PFSK-1 (cell line): ENCODE results near the gene ANKS1B.

Experiments
- POLR2AphosphoS5 ChIP-seq: IDR thresholded peaks from 2 replicates; pipeline ENCODE4 v1.6.1; 2012; ENCODE audit warnings: low read depth, mild to moderate bottlenecking, control low read depth, low read length, moderate library complexity
- SIN3A ChIP-seq: IDR thresholded peaks from 2 replicates; pipeline ENCODE4 v1.6.1; 2012; ENCODE audit warnings: mild to moderate bottlenecking, low read length, moderate library complexity, borderline replicate concordance; ENCODE audit not compliant: insufficient read depth
- TAF1 ChIP-seq: IDR thresholded peaks from 2 replicates; pipeline ENCODE4 v1.6.1; 2012; ENCODE audit warnings: low read length, control low read depth, borderline replicate concordance; ENCODE audit not compliant: insufficient read depth
- TF ChIP-seq, protein P1 (sequence below), 2 experiments: IDR thresholded peaks; 2 replicates each; pipeline versions ENCODE4 v1.6.1 to v1.8.0; 2011 to 2012; ENCODE audit warnings: low read depth in 2 of 2, low read length in 2 of 2, control low read depth in 1 of 2, inconsistent platforms in 1 of 2, mild to moderate bottlenecking in 1 of 2, moderate library complexity in 1 of 2; ENCODE audit not compliant: insufficient read depth in 1 of 2

- TF ChIP-seq POLR2AphosphoS5 (no peak), TAF1 (no peak), SIN3A (no peak)
- TF ChIP-seq, protein P1, sequence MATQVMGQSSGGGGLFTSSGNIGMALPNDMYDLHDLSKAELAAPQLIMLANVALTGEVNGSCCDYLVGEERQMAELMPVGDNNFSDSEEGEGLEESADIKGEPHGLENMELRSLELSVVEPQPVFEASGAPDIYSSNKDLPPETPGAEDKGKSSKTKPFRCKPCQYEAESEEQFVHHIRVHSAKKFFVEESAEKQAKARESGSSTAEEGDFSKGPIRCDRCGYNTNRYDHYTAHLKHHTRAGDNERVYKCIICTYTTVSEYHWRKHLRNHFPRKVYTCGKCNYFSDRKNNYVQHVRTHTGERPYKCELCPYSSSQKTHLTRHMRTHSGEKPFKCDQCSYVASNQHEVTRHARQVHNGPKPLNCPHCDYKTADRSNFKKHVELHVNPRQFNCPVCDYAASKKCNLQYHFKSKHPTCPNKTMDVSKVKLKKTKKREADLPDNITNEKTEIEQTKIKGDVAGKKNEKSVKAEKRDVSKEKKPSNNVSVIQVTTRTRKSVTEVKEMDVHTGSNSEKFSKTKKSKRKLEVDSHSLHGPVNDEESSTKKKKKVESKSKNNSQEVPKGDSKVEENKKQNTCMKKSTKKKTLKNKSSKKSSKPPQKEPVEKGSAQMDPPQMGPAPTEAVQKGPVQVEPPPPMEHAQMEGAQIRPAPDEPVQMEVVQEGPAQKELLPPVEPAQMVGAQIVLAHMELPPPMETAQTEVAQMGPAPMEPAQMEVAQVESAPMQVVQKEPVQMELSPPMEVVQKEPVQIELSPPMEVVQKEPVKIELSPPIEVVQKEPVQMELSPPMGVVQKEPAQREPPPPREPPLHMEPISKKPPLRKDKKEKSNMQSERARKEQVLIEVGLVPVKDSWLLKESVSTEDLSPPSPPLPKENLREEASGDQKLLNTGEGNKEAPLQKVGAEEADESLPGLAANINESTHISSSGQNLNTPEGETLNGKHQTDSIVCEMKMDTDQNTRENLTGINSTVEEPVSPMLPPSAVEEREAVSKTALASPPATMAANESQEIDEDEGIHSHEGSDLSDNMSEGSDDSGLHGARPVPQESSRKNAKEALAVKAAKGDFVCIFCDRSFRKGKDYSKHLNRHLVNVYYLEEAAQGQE (IDR thresholded peaks at IDR 0.05; ENCODE audit: insufficient read depth in 1 of 2, low read depth in 2 of 2, low read length in 2 of 2) = no peak
These were observed 7.2 kb downstream of the ANKS1B start for GRCh38 chr12:99977550-99977949.
